Skin of body (tissue), 2 donors: ENCODE measurements around the gene TMEM107. TPM values are rescaled to one million over a fixed set of nuclear protein-coding genes. Genes with fewer than 3 reads are reported as not detected.

Experiments
- DNase-seq: peaks from one replicate; lab custom pipeline; 2025; lab: John Stamatoyannopoulos, UW
- total RNA-seq: library from RNA; depleted of rRNA; stranded (reverse); fragments of >200 nt; gene quantifications from one replicate; pipeline ENCODE4 v1.2.3, GENCODE V29; 2014

The TMEM107 gene
- total RNA-seq, 1 donor from 2014 or later = 21.6 TPM

- no peak for DNase-seq
These were observed 25.7 kb downstream of the TMEM107 start for GRCh38 chr17:8150194-8151119.

DNA sequence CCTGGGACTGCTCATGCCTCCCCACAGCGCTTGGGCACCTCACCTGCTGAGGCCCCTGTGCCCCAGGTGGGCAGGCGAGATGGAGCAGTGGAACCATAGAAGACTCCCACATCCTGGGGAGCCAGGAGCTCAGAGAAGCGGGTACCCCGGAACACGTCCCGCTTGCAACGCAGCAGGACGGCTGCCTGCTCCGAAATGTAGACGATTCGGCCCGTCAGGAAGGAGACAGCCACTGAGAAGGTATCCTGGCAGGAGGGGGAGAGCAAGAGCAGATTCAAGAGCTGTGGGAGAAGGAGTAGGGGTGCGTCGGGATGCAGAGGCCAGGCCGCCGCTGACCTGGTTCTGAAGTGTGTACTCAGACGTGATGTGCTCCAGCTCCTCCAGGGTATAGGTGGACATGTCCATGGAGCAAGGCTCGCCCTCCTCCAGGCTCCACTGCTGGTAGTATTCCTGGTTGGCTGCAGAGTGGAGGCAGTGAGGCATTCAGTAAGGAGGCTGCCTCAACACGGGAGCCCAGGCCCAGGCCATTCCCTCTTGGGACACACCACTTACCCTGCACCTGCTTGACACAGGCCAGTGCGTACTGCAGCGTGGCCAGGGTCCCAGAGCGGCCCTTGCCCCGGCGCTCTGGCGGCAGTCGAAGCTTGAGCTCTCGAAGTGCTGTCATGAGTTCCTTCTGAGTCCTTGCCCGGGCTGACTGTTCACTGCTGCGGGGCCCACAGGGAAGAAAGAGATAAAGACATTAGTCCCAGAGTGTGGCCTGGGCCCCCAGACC, 26.6 kb downstream of the TMEM107 start:
- DNase-seq = no peak

- no peak for DNase-seq
These were observed 27.6 kb downstream of the TMEM107 start for GRCh38 chr17:8148560-8148959.

GRCh38 chr17:8147805-8148404, 28.3 kb downstream of the TMEM107 start:
- no peak for DNase-seq

- DNase-seq = no peak
These were observed 28.9 kb downstream of the TMEM107 start for GRCh38 chr17:8147141-8147804.

DNA sequence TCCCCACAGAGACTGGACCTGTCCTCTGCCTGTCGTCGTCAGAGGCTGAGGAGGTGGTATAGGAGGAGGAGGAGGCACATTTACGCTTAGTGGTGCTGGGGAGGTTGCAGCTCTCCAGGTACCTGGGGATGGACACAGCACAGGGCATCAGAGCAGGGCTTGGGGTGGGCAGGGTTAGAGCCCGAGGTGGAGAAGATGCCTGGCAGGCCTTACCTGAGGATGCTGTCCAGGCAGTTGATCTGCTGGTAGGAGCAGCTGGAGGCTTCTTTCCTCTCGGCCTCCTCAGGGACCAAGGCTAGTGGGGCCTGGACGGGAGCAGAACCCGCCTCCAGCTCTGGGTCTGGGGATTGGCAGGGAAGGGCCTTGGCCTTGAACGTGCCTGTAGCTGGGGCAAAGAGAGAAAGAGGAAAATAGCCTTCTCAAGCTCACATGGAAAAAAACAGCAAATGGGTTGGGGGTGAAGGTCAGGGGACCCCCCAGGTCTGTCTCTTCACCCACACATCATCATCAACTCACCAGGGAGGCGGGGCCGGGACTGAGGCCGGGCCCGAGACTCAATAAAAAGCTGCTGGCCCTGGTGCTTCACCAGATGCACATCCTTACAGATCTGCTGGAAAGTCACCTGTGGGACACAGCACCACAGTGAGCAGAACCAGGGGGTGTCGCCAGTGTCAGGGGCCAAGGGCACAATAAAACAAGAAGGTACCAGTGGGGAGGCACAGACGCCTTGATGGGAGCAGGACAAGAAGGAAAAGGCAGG, 29.6 kb downstream of the TMEM107 start:
- no peak for DNase-seq

GRCh38 chr17:8145811-8146210, 30.4 kb downstream of the TMEM107 start:
- DNase-seq = no peak

DNA sequence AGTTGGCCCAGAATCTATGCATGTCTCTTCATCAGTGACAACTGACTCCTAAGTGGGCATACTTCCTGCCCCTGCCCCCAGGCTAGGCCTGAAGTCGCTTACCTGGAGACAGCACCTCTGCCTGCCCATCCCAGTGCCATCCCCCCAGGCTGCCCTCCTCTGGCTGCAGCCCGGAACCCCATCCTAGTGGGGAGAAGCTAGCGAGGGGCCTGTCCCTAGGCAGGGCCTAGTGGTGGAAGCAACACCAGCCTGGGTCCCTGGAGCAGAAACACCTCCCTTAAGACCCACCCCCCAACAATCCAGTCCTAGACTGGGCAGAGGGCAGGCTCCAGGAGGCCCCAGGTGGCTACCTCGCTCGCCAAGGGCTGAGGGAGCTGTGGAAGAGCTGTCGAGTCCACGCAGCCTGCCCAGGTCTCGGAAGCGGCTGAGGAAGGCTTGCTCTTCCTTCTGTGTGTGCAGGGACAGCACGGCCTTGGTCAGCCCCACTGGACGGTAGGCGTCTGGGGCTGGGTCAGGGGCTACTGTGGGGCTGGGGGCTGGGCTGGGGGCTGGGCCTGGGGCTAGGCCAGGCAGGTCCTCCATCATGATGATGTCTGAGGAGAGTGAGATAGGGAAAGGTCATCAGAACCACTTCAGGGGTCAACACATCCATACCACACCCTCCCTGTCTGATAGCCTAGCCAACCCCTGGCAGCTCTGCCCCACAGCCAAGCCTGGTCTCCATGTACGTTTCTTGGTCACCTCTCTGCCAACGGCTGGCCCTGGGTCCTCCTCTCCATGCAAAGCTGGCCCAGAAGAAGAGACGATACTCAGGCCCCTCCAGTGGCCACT, 31.6 kb downstream of the TMEM107 start:
- DNase-seq = no peak

DNA sequence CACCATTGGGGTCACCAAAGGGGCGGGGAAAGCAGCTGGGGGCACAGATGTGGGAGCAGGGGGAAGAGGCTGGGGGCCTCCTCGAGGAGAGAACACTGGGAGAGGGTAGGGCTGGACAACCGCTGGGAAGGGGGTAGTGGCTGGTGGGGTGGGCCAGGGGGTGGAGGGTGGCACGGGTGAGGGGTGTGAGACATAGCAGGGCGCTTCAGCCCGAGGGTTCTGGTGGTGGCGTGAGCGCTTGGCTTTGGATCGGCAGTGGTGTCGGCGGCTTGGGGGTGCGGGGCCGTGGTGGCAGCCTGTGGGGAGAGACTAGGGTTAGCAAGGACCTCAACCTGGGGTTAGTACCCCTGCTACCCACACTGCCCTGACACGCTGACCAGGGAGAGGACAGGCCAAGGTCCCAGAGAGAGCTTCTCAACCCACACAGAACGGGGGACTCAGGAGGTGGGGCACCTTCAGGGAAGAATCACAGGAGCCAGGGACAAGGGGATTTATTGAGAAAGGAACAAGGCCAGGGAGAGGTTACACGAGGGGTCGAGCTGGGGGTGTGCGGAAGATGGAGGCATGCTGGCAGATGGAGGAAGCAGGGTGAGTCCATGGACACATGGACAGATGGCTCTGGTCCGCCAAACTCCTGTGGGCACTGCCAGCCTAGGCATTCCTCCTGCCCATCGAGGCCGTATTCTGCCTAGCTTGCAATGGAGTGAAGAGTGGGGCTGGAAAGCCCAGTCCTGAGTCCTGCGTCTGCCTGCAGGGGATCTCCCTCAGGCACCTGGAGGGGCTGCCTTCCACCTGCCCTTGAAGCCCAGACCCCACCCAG, 32.4 kb downstream of the TMEM107 start:
- no peak for DNase-seq

DNA sequence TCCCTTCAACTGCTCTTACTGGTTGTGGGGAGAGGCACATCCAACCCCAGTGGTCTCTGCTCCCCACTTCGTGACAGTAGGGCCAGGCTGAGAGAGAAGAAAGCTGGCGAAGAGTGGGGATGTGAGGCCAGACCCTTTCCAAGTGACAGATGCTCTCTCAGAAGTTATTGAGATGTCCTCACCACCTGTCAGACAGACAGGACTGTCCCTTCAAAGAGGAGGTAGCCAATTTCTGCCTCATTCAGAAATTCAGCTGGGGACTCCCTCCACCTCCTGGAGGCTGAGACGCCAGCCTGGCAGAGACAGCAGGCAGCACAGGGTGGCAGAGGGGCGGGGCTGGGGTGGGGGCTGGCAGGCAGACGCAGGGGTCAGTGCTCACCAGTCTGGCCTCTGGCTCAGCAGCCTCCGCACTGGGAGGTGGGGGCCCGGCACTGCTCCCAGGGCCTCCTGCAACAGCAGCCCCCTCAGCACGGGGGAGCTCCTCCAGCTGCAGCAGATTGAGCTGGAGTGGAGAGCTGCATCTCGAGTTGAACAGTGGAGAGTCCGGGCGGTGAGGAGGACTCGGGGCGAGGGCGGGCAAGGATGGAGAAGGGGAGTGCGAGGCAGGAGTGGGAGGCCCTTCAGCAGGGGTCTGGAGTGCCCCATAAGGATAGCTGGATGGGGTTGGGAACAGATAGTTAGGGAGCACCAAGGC, 33.1 kb downstream of the TMEM107 start:
- no peak for DNase-seq

DNA sequence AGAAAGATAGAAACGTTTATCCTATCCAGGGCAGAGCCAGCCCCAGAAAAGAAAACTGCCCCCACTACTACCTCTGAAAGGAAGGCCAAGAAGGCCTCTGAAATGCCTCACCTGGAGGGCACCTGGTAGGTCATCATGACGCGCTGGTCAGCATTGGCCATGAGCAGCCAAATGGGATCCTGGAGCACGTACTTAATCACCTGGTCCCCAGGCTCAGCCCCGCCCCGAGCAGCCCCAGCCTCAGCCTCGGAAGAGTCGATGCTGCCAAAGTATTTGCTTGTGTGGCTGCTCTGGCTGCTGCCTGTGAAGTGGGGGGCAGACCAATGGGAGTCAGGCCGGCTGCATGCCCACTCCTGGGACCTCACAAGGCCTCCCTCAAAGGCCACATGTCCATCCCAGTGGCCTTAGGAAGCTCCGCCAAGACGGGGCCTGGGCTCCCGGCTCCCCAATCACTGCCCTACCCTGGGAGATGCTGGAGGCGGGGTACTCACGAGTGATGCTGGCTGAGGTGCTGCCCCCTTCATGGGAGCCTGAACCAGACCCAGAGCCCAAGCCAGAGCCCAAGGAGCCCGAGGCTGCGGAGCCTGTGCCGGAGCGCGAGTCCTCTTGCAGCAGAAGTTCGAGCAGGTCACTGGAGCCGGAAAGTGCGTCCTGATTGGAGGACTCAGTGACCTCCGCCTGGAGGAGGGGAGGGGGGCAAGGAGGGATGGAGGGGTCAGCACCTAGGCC, 33.9 kb downstream of the TMEM107 start:
- DNase-seq = no peak

DNA sequence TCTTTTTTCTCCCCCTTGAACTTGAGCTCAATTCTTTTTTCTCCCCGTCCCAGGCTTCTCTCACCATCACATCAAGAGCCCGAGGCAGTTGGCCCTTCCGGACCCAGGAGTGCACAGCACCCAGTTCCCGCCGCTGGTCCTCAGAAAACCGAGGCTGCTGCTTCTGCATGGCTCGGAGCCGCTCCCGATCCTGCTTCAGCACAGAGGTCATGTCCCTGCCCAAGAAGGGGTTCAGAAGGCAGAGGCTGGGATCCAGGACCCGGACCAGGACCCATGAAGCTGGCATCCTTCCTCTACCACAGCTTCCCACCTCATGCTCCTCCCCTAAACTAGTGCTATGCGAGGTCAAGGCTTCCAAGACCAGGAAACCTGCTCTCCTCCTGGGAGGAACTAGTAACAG, 34.4 kb downstream of the TMEM107 start:
- no peak for DNase-seq

- no peak for DNase-seq
These were observed 35.1 kb downstream of the TMEM107 start for GRCh38 chr17:8141045-8141444.

- no peak for DNase-seq
These were observed 35.8 kb downstream of the TMEM107 start for GRCh38 chr17:8140065-8141029.

GRCh38 chr17:8138672-8139371, 37.4 kb downstream of the TMEM107 start:
- DNase-seq = peak; percentile 97

- DNase-seq = no peak
These were observed 37.9 kb downstream of the TMEM107 start for GRCh38 chr17:8138374-8138671.
